Muscle layer of duodenum (tissue), 2 donors: Measurements from ENCODE around the gene RGS7.

Experiments used
- H3K27ac ChIP-seq: one replicate; pipeline ENCODE4 v1.7.0; 2013; ENCODE audit warnings: mild to moderate bottlenecking, low read length
- H3K27me3 ChIP-seq: one replicate; pipeline ENCODE4 v1.7.0; 2013; ENCODE audit warnings: low read depth, mild to moderate bottlenecking, control low read depth, low read length
- H3K36me3 ChIP-seq, 2 donors: one replicate each; pipeline ENCODE4 v1.7.0; 2013; ENCODE audit warnings: low read length in 2 of 2, control low read depth in 1 of 2, mild to moderate bottlenecking in 1 of 2; ENCODE audit not compliant: insufficient read depth in 2 of 2, control insufficient read depth in 1 of 2
- H3K4me1 ChIP-seq, 2 donors: one replicate each; pipeline ENCODE4 v1.7.0; 2013; ENCODE audit warnings: low read length in 2 of 2, mild to moderate bottlenecking in 2 of 2, control low read depth in 1 of 2, moderate library complexity in 1 of 2; ENCODE audit not compliant: insufficient read depth in 2 of 2, control insufficient read depth in 1 of 2
- H3K4me3 ChIP-seq, 2 donors: one replicate each; pipeline ENCODE4 v1.7.0; 2013; ENCODE audit warnings: low read length in 2 of 2, low read depth in 1 of 2, mild to moderate bottlenecking in 1 of 2
- H3K9me3 ChIP-seq, 2 donors: one replicate each; pipeline ENCODE4 v1.7.0; 2013; ENCODE audit warnings: low read length in 2 of 2, control low read depth in 1 of 2, mild to moderate bottlenecking in 1 of 2; ENCODE audit not compliant: control insufficient read depth in 1 of 2
- donor health status: healthy.

The RGS7 gene

DNA sequence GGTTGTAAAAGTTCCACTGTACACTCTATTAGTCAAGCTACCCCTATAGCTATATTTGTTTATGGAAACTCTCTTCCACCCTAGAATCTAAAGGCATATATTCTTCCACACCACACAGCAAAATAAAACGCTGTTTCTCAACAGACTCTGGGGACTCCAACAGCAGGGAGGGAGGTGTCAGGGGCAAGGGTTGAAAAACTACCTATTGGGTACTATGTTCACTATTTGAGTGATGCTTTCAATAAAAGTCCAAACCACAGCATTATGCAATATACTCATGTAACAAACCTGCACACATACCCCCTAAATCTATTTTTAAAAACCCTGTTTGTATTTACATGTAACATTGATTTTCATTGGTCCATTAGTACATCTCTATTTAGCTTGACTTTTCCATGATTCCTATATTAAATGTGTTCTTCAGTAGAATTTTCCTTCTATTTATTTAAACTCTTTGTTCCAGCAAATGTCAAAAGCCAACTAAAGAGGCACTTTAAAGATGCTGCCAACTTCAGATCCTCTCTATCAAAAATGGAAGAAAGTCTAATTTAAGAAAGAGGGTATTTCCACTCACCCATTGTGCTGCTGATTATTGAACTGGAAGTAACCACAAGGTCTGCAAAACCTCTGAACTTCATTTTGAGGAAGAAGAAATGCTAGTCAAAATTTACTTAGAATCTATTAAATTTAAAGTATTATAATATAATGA lies 26.2 kb downstream of the RGS7 start:
- no peaks in the 10 kb centered on the region for H3K36me3 ChIP-seq
- no peaks in the 10 kb centered on the region for H3K27me3 ChIP-seq
- H3K4me3 ChIP-seq, result no peak overlapping the region
- H3K4me1 ChIP-seq, result no peaks in the 10 kb centered on the region
- H3K27ac ChIP-seq, result no peak overlapping the region
- no peaks in the 10 kb centered on the region for H3K9me3 ChIP-seq

DNA sequence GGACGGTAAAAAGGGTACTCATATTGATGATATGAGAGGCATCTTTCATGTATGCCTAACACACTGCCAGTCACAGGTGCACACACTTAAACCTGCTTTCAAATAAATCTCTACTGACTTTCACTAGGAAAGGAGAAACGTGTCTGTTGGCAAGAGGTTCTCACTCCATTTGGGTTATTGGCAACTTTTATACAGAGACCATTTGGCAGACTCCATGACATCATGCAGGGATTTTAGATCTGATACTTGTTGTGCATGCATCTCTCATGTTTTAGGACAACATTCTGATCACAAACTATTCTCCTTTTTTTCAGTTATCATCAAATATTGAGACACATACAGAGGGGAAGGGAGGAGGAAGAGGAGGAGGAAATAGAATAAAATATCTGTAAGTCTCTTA lies 31.5 kb downstream of the RGS7 start:
- Histone ChIP-seq H3K27ac (no peak overlapping the region), H3K27me3 (no peaks in the 10 kb centered on the region)

DNA sequence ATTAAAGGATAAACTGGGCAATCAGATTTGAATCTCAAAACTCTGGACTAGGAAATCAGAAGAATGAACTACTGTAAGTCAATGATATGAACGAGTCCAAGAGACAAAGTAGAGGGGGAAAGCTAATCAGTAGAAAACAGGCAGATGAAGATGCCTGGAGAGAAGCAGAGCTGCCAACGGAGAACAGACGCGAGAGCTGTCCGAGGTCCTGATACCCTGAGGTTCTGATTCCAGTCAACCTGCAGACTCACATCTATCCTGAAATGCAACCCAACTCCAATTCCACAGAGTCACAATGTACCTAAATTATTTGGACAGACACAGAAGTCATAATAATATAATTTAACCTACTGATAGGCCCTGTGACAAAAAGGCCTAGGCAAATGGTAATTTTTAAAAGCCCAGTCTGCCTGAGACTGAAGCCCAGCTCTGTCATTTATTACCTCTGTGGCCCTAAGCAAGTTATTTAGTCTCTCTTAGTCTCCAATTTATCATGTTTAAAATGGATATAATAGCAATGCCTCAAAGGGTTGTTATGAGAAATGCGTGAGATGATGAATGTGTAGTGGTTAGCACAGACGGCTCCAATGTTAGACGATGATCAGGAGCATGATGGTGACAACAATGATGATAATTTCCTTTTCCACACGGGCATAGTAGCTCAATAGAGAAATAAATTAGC lies 33.4 kb downstream of the RGS7 start:
- Histone ChIP-seq H3K4me1 (no peaks in the 10 kb centered on the region), H3K27me3 (no peaks in the 10 kb centered on the region), H3K9me3 (no peaks in the 10 kb centered on the region), H3K27ac (no peak overlapping the region), H3K36me3 (no peaks in the 10 kb centered on the region), H3K4me3 (no peak overlapping the region)

More for the DNA sequence above, 31.5 kb downstream of the RGS7 start:
- Histone ChIP-seq H3K4me1 (no peaks in the 10 kb centered on the region), H3K9me3 (no peaks in the 10 kb centered on the region), H3K4me3 (no peak overlapping the region), H3K36me3 (no peaks in the 10 kb centered on the region)

DNA sequence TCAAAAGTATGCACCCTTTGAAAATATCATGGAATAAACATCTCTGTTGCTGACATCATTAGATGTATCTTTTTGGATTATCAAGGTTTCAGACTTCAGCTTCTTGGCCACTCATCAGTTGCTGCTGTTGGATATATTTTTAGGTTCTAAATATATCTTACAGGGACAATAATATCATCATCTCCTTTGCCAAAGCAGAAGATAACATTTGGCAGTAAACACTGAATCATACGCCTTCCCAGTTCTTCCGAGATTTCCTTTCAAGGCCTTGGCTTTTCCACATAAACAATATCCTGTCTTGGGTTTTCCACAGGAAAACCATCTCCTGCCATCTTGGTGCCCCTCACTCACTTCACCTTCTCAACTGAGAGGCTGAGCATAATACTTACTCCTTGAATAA lies 39.3 kb downstream of the RGS7 start:
- Histone ChIP-seq H3K4me1 (no peaks in the 10 kb centered on the region), H3K4me3 (no peak overlapping the region), H3K9me3 (no peaks in the 10 kb centered on the region), H3K36me3 (no peaks in the 10 kb centered on the region), H3K27me3 (no peaks in the 10 kb centered on the region), H3K27ac (no peak overlapping the region)

DNA sequence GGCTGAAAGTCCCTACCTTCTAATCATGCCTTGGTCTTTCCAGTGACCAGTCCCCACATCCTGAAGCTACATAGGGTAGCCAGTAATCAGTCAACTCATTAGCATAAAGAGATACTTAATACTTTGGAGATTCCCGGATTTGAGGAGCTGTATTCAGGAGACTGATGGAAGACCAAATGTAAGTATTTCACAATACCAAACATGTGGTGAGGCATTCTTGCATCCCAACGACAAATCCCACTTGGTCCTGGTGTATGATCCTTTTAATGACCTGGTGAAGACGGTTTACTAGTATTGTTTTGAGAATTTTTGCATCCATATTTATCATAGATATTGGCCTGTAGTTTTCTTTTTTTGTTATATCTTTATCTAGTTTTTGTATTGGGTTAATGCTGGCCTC lies 40.6 kb downstream of the RGS7 start:
- Histone ChIP-seq H3K36me3 (no peaks in the 10 kb centered on the region), H3K9me3 (no peaks in the 10 kb centered on the region), H3K4me1 (no peaks in the 10 kb centered on the region), H3K27me3 (no peaks in the 10 kb centered on the region), H3K27ac (no peak overlapping the region), H3K4me3 (no peak overlapping the region)

DNA sequence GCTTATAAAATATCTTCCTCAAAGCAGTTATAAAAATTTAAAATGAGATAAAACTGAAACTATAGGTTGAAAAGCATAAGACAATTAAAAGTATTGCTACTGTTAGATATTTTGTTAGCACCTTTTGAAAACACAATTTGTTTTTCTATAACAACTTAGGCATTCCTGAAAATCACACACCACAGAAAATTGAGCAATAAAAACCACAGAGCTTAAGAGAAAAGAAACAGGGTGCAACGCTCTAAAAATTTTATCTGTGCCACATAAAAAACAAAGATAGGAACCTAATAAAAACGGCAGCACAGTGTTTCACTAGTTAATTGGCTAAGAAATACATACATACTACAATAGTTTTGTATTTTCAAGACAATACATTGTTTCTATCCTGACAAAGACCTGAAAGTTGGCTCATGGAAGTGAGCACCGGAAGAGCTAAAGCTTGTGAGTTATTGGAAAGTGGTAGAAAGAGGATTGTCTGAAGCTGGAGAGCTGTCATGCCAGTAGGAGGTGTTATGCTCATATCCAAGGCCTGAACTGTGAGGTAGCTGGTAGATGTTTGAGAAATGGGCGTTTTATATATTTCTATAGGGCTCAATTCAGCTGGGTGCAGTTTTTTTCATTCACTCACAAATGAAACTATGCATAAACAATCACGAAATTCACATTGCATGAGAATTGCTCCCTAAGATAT lies 45.8 kb downstream of the RGS7 start:
- Histone ChIP-seq H3K27me3 (no peaks in the 10 kb centered on the region), H3K4me1 (no peaks in the 10 kb centered on the region), H3K27ac (no peak overlapping the region), H3K4me3 (no peak overlapping the region), H3K36me3 (no peaks in the 10 kb centered on the region), H3K9me3 (no peaks in the 10 kb centered on the region)

DNA sequence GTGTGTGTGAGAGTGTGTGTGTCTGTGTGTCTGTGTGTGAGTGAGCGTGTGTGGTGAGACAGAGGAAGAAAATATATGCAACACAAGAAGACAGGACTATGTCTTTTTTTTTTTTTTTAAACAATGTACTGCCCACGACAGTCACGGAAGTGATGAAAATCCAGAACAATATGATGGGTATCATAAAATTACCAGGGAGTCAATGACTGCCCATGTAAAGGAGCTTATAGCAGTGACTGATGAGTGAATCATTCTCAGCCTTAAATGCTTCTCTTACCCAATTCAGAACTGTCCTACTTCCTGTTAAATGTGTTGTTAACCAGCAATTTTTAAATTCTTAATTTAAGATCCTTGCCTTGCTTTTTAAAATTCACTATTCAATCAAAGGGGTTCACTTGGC lies 46.6 kb downstream of the RGS7 start:
- Histone ChIP-seq H3K27me3 (no peaks in the 10 kb centered on the region), H3K27ac (no peak overlapping the region), H3K36me3 (no peaks in the 10 kb centered on the region), H3K4me1 (no peaks in the 10 kb centered on the region), H3K9me3 (peaks cover 0 to 4% of the 10 kb centered on the region in 2 donors), H3K4me3 (no peak overlapping the region)

DNA sequence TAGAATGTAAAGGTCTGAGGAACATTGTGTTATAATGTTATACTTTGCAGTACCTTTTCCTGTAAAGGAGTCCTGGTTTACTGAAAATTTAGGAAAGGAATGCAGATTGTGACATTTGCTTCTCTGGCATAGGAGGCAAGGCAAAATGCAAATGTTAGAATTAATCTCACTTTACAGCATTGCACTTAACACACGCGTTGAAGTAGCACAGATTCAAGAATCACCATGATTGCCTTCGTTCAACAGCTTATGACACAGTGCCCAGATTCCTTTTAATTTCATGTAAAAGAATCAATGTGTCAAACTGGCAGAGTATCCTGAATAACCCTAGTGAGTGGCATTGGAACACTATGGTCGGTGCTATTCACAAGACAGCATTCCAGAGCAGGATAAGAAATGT lies 47.4 kb downstream of the RGS7 start:
- H3K36me3 ChIP-seq, result no peaks in the 10 kb centered on the region
- peaks cover 0 to 4% of the 10 kb centered on the region in 2 donors for H3K9me3 ChIP-seq
- no peaks in the 10 kb centered on the region for H3K27me3 ChIP-seq
- H3K27ac ChIP-seq, result no peak overlapping the region
- H3K4me1 ChIP-seq, result no peaks in the 10 kb centered on the region
- no peak overlapping the region for H3K4me3 ChIP-seq

DNA sequence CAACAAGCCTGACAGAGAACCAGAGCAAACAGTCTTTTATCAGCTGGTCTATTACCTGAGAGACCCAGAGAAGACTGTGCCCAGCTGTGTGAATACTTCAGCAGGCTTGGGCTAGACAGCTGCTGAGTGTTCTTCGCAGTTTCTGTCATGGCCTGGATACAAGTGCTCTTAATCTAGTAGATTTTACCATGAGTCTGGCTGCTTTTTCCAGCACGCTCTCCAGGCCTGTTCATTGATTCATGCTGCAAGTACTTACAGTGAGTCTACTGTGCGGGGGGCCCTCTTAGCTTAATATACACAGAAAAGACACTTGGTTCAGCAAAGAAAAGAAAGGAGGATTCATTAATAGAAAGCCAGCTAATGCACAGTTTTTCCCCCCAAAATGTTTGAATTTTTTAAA lies 48.5 kb downstream of the RGS7 start:
- H3K27ac ChIP-seq, result no peak overlapping the region
- H3K9me3 ChIP-seq, result peaks cover 0 to 12% of the 10 kb centered on the region in 2 donors
- H3K36me3 ChIP-seq, result no peaks in the 10 kb centered on the region
- no peaks in the 10 kb centered on the region for H3K27me3 ChIP-seq
- H3K4me1 ChIP-seq, result no peaks in the 10 kb centered on the region
- H3K4me3 ChIP-seq, result no peak overlapping the region

DNA sequence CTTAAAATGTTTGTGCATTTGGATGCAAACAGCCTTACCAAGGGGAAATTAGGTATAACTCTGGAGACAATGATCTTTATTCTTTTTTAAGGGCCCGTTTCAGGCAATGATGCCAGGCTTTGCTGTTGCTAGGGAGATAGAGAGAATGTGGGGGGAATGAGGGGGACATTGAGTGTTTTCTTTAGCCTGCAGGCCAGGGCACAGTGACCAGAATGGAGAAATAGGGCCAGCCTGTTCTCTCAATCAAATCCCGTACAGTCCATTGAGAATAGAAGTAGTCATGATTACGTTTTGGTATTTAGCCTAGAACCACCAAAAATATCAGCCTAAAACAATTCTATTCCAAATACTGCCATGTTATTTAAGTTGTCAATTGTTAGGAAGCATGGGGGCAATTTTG lies 49.0 kb downstream of the RGS7 start:
- Histone ChIP-seq H3K27ac (no peak overlapping the region), H3K4me1 (no peaks in the 10 kb centered on the region), H3K36me3 (no peaks in the 10 kb centered on the region), H3K4me3 (no peak overlapping the region), H3K9me3 (peaks cover 0 to 15% of the 10 kb centered on the region in 2 donors), H3K27me3 (no peaks in the 10 kb centered on the region)

DNA sequence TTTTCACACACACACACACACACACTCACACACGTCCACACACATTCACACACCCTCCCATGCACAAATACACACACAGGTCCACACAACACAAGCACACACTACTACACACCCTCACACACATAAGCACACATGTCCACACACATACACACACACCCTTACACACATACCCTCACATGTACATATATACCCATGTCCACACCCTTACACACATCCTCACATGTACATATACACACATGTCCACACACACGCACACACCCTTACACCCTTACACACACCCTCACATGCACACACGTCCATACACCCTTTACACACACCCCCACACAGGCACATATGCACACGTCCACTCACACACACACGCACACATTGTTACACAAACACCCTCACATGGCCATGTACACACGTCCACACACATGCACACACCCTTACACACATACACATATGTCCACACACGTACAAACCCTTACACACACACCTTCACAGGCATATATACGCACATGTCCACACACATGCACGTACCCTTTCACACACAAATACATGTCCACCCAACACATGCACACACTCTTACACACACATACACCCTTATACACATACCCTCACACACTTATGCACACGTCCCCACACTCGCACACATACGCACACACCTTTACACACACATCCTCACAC lies 50.7 kb downstream of the RGS7 start:
- H3K27ac ChIP-seq, result no peak overlapping the region
- H3K4me3 ChIP-seq, result no peak overlapping the region
- peaks cover 0 to 15% of the 10 kb centered on the region in 2 donors for H3K9me3 ChIP-seq
- H3K27me3 ChIP-seq, result no peaks in the 10 kb centered on the region
- no peaks in the 10 kb centered on the region for H3K4me1 ChIP-seq
- no peaks in the 10 kb centered on the region for H3K36me3 ChIP-seq
